Stimulated activated naive CD8-positive, alpha-beta T cell treated with anti-CD3 and anti-CD28 coated beads, Interleukin-15, Interleukin-2, amounts not matched to agents 100 ng/mL and 50 ng/mL, for 24 hours (primary cell): ENCODE measurements around the gene SCFD2.

Source experiments
- H3K27ac Mint-ChIP-seq: one replicate; pipeline ENCODE4 v1.8.0; 2021; ENCODE audit warnings: mild to moderate bottlenecking, mixed read lengths
- H3K27me3 Mint-ChIP-seq: one replicate; pipeline ENCODE4 v1.8.0; 2021; ENCODE audit warnings: mixed read lengths
- H3K36me3 Mint-ChIP-seq: one replicate; pipeline ENCODE4 v1.8.0; 2021; ENCODE audit warnings: low read depth, mixed read lengths
- H3K4me1 Mint-ChIP-seq: one replicate; pipeline ENCODE4 v1.8.0; 2021; ENCODE audit warnings: low read depth, mixed read lengths
- H3K4me3 Mint-ChIP-seq: one replicate; pipeline ENCODE4 v1.8.0; 2021; ENCODE audit warnings: mild to moderate bottlenecking, mixed read lengths
- H3K9me3 Mint-ChIP-seq: one replicate; pipeline ENCODE4 v1.8.0; 2021; ENCODE audit warnings: mixed read lengths

The SCFD2 gene

GRCh38 chr4:52979821-52980590, 385.9 kb downstream of the SCFD2 start:
- H3K27ac Mint-ChIP-seq, result no peak overlapping the region
- no peak overlapping the region for H3K4me3 Mint-ChIP-seq
- H3K27me3 Mint-ChIP-seq, result no peaks in the 10 kb centered on the region
- H3K9me3 Mint-ChIP-seq, result peaks cover 4% of the 10 kb centered on the region
- H3K4me1 Mint-ChIP-seq, result no peaks in the 10 kb centered on the region
- no peaks in the 10 kb centered on the region for H3K36me3 Mint-ChIP-seq

- Mint-ChIP-seq H3K27me3 (no peaks in the 10 kb centered on the region), H3K9me3 (peaks cover 4% of the 10 kb centered on the region), H3K4me1 (no peaks in the 10 kb centered on the region), H3K27ac (no peak overlapping the region), H3K4me3 (no peak overlapping the region), H3K36me3 (no peaks in the 10 kb centered on the region)
Measured at GRCh38 chr4:52979020-52979419, 386.8 kb downstream of the SCFD2 start.

DNA sequence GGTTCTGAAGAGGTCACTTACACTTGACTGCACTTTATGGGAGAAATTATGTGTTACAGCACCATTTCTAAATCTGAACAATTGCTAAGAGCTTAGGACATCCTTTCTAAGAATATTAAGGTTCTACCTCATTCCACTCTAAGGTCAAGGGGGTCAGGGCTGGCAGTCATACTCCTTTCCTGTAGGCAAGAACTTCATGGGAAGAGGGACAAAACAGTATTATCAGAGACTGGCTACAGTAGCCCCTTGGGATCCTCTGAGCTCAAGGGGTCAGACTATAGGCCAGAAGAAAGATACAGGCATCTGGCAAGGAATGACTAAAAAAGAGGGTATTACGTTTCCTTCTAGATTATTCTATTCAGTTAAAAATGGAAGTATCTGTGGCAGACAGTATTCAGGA, 388.6 kb downstream of the SCFD2 start:
- Mint-ChIP-seq H3K4me3 (no peak overlapping the region), H3K9me3 (peaks cover 4% of the 10 kb centered on the region), H3K36me3 (peaks cover 1% of the 10 kb centered on the region), H3K4me1 (no peaks in the 10 kb centered on the region), H3K27ac (no peak overlapping the region), H3K27me3 (no peaks in the 10 kb centered on the region)

DNA sequence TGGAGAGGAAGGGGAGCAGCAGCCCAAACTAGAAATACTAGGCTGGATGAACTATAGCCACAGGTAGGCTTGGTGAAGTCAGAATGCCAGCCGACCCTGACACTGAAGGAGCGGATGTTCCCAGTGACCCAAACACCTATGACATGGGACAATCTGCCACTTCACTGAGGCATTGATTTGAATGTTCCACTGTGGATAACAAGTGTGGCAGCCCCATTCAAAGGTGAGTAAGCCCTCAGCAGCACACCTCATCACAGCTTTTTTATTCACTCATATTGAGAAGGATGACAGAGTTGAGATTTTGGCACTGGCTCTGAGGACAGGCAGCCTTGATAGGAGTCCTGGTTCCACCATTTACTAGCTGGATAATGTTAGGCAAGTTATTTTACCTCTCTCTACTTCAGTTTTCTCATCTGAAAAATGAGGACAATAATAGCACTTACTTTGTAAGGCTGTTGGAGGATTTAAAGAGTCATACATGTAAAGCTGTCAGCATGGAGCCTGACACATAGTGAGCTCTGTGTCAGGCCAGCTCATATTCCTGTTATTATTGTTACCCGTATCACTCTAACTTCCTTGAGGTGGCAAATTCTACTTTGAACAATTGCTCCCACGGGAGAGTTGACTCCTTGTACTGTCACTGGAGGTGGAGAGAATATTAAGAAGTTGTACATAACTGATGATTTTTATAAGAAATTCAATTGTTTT, 389.2 kb downstream of the SCFD2 start:
- no peaks in the 10 kb centered on the region for H3K4me1 Mint-ChIP-seq
- no peak overlapping the region for H3K4me3 Mint-ChIP-seq
- H3K27ac Mint-ChIP-seq, result no peak overlapping the region
- H3K36me3 Mint-ChIP-seq, result peaks cover 6% of the 10 kb centered on the region
- no peaks in the 10 kb centered on the region for H3K27me3 Mint-ChIP-seq
- peaks cover 4% of the 10 kb centered on the region for H3K9me3 Mint-ChIP-seq

- Mint-ChIP-seq H3K36me3 (peaks cover 29% of the 10 kb centered on the region), H3K4me3 (no peak overlapping the region), H3K27me3 (no peaks in the 10 kb centered on the region), H3K4me1 (no peaks in the 10 kb centered on the region), H3K27ac (no peak overlapping the region), H3K9me3 (peaks cover 10% of the 10 kb centered on the region)
Measured at GRCh38 chr4:52968691-52969090, 397.2 kb downstream of the SCFD2 start.

- peaks cover 10% of the 10 kb centered on the region for H3K9me3 Mint-ChIP-seq
Measured at GRCh38 chr4:52968241-52968640, 397.6 kb downstream of the SCFD2 start.

GRCh38 chr4:52966781-52967180, 399.1 kb downstream of the SCFD2 start:
- Mint-ChIP-seq H3K27ac (no peak overlapping the region), H3K9me3 (peaks cover 10% of the 10 kb centered on the region), H3K36me3 (peaks cover 24% of the 10 kb centered on the region), H3K27me3 (no peaks in the 10 kb centered on the region), H3K4me1 (no peaks in the 10 kb centered on the region), H3K4me3 (no peak overlapping the region)

More at GRCh38 chr4:52968241-52968640, 397.6 kb downstream of the SCFD2 start:
- Mint-ChIP-seq H3K36me3 (peaks cover 29% of the 10 kb centered on the region), H3K4me1 (no peaks in the 10 kb centered on the region), H3K27me3 (no peaks in the 10 kb centered on the region), H3K27ac (no peak overlapping the region), H3K4me3 (no peak overlapping the region)

DNA sequence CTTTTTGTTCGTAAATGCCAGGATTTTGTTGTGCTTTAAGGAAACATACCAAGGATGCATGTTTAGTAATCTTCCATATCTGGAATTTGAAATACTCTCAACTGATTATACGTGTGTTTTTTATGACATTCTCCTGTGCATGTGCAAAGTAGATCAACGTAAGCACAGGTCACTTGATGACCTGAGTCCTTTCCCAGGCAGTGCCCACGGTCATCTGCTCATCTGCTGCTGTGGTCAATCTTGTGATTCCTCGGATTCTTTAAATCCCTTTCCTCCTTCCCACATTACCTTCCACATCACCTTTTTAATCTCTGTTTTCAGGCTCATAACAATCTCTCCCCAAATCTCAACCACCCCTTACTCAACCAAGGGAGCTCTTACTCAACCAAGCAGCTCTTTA, 399.7 kb downstream of the SCFD2 start:
- H3K27ac Mint-ChIP-seq, result no peak overlapping the region
- H3K36me3 Mint-ChIP-seq, result peaks cover 26% of the 10 kb centered on the region
- no peaks in the 10 kb centered on the region for H3K4me1 Mint-ChIP-seq
- no peaks in the 10 kb centered on the region for H3K27me3 Mint-ChIP-seq
- no peak overlapping the region for H3K4me3 Mint-ChIP-seq
- peaks cover 8% of the 10 kb centered on the region for H3K9me3 Mint-ChIP-seq

DNA sequence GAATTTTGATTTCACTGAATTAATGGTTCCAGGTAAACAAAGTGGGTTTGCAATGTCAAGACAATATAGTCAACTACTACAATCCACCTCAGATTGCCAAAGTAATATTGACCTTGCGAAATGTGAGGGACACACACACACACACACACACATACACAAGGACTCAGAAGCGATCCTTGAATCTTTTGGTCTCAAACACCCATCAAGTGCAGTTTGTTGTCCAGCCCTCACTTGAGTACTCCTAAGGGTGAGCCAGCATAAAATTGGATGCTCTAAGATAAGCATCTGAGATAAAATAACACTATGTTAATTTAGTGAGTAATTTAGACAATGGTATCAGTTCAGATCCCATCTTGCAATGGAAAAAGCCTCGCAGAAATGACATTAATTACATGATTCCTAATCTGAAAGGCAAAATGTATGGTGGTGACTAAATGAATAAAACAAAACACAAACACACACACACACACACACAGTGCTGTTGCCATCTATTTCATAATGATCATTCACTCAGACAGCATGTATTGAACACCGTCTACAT, 401.2 kb downstream of the SCFD2 start:
- Mint-ChIP-seq H3K27me3 (no peaks in the 10 kb centered on the region), H3K36me3 (peaks cover 21% of the 10 kb centered on the region), H3K4me3 (no peak overlapping the region), H3K9me3 (peaks cover 4% of the 10 kb centered on the region), H3K4me1 (no peaks in the 10 kb centered on the region), H3K27ac (no peak overlapping the region)

- Mint-ChIP-seq H3K27ac (no peak overlapping the region), H3K4me1 (no peaks in the 10 kb centered on the region), H3K27me3 (no peaks in the 10 kb centered on the region), H3K4me3 (no peak overlapping the region), H3K36me3 (peaks cover 15% of the 10 kb centered on the region), H3K9me3 (peaks cover 4% of the 10 kb centered on the region)
Measured at GRCh38 chr4:52964011-52964410, 401.9 kb downstream of the SCFD2 start.

DNA sequence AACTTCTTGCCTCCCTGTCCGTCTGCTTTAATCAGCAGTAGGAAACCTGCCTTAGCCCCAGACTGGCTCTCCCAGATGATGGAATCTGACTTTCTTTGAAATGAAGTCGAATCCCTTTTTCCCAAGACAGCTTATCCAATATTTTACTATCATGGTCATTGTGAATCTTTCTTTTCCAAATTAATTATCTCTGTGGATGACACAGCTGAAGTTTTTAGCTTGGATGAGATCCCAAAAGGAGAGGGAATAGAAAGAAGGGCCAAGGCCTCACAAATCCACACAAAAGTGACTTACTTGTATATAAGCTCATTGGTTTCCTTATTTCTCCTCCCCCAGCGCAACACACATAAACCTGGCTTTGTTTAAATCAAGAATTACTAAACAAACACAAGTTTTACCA, 403.1 kb downstream of the SCFD2 start:
- no peak overlapping the region for H3K27ac Mint-ChIP-seq
- no peaks in the 10 kb centered on the region for H3K4me1 Mint-ChIP-seq
- no peak overlapping the region for H3K4me3 Mint-ChIP-seq
- H3K36me3 Mint-ChIP-seq, result peaks cover 12% of the 10 kb centered on the region
- no peaks in the 10 kb centered on the region for H3K9me3 Mint-ChIP-seq
- H3K27me3 Mint-ChIP-seq, result no peaks in the 10 kb centered on the region

- Mint-ChIP-seq H3K27me3 (no peaks in the 10 kb centered on the region), H3K36me3 (peaks cover 12% of the 10 kb centered on the region), H3K4me3 (no peak overlapping the region), H3K4me1 (no peaks in the 10 kb centered on the region), H3K27ac (no peak overlapping the region), H3K9me3 (no peaks in the 10 kb centered on the region)
Measured at GRCh38 chr4:52961666-52962412, 404.0 kb downstream of the SCFD2 start.

DNA sequence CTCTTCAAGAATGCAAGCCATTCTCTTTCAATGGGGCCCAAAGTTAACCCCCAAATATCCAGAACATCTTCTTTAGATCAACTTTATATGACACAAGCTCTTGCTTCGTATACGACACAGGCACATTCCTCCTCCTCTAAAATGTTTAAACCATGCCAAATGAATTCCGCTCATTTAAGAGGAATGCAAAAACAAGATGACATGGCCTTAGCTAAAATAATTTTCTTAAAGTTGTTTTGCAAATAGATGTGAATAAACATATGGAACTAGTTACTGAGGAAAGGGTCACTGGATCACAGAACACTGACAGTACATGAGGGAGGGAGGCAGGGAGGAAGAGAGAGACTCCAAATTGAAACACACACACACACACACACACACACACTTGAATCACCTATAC, 406.3 kb downstream of the SCFD2 start:
- H3K4me3 Mint-ChIP-seq, result no peak overlapping the region

DNA sequence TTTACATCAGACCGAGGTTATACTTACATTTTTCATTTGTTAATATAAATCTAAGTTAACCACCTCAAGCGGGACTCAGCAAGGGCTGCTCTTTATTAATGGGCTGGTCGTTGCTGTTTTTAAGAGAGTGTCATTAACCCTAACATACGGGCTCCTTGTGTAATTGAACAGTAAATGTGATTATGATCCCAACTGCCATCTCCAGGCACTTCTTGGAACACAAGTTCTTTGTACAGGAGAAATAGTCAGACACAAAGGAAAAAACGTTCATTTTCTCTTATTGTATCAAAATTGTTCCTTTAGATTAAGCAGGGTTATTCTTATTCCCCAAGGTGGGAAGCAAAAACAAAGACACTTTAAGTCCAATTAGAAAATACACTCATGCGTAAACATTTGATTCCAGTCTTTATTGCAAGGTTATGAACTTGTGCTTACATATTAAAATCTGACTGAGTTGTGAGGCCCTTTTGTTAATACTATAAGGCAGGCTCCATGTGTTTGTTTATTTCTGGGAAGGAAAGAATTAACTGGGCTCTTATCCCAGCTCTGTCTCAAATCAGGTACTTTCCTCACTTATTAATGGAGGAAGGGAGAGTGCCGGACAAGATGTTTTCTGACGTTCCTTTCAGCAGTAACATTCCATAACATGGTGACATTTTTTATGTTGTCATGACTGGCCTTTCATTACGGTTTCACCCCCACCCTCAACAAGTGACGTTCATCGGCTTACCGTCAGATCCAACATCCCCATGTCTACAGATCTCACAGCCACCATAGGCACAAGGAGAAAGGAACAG, 407.8 kb downstream of the SCFD2 start:
- Mint-ChIP-seq H3K9me3 (no peaks in the 10 kb centered on the region), H3K27me3 (no peaks in the 10 kb centered on the region), H3K36me3 (peaks cover 13% of the 10 kb centered on the region), H3K4me3 (no peak overlapping the region), H3K4me1 (no peaks in the 10 kb centered on the region), H3K27ac (no peak overlapping the region)

More for the DNA sequence above, 406.3 kb downstream of the SCFD2 start:
- Mint-ChIP-seq H3K27ac (no peak overlapping the region), H3K9me3 (no peaks in the 10 kb centered on the region), H3K4me1 (no peaks in the 10 kb centered on the region), H3K27me3 (no peaks in the 10 kb centered on the region), H3K36me3 (peaks cover 13% of the 10 kb centered on the region)
